ENCODE results near the gene CCDC188.

The CCDC188 gene

DNA sequence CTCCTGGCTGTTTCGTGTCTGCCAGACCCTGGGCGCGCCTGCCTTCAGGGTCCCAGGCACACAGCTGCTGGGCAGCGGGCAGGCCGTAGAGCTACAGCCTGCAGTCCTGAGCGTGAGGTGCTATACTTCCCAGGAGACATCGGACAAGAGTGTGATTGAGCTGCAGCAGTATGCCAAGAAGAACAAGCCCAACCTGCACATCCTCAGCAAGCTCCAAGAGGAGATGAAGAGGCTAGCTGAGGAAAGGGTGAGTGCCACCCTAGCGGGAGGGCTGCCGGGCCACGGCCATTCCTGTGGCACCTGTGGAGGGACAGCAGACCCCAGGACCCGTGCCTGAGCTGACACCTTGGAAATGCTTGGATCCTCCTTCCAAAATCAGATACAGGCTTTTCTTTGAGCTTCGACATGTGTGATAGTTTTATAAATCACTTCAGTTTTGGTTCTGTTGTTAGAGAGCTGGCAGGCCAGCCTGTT, 42.1 kb downstream of the CCDC188 start:
- DNase-seq (ENCODE audit: extremely low spot score), result no peak
- TF ChIP-seq, protein P1, sequence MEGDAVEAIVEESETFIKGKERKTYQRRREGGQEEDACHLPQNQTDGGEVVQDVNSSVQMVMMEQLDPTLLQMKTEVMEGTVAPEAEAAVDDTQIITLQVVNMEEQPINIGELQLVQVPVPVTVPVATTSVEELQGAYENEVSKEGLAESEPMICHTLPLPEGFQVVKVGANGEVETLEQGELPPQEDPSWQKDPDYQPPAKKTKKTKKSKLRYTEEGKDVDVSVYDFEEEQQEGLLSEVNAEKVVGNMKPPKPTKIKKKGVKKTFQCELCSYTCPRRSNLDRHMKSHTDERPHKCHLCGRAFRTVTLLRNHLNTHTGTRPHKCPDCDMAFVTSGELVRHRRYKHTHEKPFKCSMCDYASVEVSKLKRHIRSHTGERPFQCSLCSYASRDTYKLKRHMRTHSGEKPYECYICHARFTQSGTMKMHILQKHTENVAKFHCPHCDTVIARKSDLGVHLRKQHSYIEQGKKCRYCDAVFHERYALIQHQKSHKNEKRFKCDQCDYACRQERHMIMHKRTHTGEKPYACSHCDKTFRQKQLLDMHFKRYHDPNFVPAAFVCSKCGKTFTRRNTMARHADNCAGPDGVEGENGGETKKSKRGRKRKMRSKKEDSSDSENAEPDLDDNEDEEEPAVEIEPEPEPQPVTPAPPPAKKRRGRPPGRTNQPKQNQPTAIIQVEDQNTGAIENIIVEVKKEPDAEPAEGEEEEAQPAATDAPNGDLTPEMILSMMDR (IDR thresholded peaks at IDR 0.05; ENCODE audit: control extremely low read depth, extremely low read depth, low read depth, missing control alignments), result no peak
- ChIA-PET CTCF (interaction anchor here (0.8 to 1.1 kb wide), 2 partner anchors 8 to 21 kb away, joined by 3 read pairs; partner anchors contain the start of gene TRMT2A), POLR2A (interaction anchor here (0.5 kb wide), 1 partner anchor 30 kb away, joined by 5 read pairs; no protein-coding TSS in a partner anchor)

DNA sequence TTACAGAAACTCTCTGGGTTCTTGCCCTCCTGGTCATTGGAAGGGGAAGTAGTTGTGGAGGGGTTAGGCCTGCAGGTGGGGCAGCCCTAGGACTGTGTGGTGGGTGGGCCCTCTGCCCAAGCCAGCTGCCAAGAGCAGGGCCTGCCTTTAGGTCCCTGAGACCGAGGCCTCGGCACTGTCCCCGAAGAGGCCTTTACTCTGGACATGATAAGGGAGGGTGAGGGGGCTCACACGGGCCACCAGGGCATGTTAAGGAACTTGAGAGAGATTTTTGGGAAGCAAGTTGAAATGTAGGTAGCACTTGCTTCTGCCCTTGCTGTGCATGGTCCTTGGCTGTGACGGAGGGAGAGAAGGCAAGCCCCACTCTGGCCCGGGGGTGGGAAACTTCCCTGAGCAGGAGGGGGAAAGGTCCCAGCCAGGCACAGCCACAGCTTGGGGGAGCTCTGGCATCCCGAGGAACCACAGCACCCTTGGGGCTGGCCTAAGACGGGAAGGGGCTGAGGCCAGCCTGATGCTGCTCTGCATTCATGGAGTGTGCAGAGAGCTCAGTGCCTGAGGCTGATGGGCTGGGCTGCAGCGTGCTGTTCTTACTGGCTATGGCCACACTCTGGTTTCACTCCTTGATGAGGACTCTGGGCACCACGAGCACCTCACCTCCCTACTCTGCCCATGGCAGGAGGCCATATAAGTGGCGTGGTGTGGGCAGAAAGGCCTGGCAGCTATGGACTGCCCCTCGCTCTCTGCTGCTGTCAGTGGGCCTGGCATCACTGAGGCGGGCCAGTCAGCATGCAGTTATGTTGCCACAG, 42.7 kb downstream of the CCDC188 start:
- POLR2A ChIA-PET, result interaction anchor here (0.5 kb wide), 1 partner anchor 29 kb away, joined by 5 read pairs; no protein-coding TSS in a partner anchor
- no peak for DNase-seq (ENCODE audit: extremely low spot score)
- TF ChIP-seq, protein P1 (IDR thresholded peaks at IDR 0.05; ENCODE audit: control extremely low read depth, extremely low read depth, low read depth, missing control alignments), result no peak
- CTCF ChIA-PET, result interaction anchor here (0.8 to 1.1 kb wide), 2 partner anchors 9 to 21 kb away, joined by 3 read pairs; partner anchors contain the start of gene TRMT2A

DNA sequence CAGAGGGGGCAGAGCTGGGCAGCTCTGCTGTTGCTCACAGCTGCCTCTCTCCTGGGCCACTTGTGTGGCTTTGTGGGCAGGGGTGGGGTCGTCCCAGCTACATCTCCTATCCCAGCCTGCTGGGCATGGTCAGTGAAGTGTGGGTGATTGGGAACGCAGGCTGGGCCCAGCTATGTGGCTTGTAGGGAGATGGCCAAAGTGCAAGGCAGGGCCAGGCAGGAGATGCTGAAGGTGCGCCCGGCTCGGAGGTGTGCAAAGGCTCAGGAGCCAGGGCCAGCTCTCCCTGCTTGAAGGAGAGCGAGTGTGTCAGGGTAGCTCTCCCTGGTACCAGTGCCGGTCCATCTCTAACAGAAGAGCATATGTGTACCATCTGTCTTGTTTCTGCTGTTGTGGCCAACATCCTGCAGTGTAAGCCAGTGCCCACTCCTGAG, 43.4 kb downstream of the CCDC188 start:
- no peak for DNase-seq (ENCODE audit: extremely low spot score)
- TF ChIP-seq, protein P1 (IDR thresholded peaks at IDR 0.05; ENCODE audit: control extremely low read depth, extremely low read depth, low read depth, missing control alignments), result no peak
- CTCF ChIA-PET, result no interaction called here
- POLR2A ChIA-PET, result no interaction called here

DNA sequence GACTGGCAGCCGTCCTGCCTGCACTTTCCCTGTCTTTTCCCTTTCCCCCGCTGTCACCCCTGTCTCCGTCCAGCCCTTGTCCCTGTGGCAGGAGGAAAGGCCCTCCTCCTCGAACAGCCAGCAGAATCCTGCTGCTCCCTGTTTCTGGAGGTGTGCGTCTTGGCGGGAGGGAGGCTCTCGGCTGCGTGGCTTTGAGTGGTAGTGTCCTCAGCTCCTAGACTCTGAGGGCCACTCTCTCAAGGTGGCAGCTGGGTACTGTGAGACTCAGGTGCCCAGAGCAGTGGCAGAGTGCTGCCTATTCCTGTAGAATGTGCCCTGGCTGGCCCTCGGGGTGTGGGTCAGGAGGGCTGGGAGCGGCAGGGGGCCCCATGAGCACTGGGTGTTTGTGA, 44.0 kb downstream of the CCDC188 start:
- POLR2A ChIA-PET, result no interaction called here
- no peak for DNase-seq (ENCODE audit: extremely low spot score)
- TF ChIP-seq, protein P1 (IDR thresholded peaks at IDR 0.05; ENCODE audit: control extremely low read depth, extremely low read depth, low read depth, missing control alignments), result no peak
- CTCF ChIA-PET, result no interaction called here

DNA sequence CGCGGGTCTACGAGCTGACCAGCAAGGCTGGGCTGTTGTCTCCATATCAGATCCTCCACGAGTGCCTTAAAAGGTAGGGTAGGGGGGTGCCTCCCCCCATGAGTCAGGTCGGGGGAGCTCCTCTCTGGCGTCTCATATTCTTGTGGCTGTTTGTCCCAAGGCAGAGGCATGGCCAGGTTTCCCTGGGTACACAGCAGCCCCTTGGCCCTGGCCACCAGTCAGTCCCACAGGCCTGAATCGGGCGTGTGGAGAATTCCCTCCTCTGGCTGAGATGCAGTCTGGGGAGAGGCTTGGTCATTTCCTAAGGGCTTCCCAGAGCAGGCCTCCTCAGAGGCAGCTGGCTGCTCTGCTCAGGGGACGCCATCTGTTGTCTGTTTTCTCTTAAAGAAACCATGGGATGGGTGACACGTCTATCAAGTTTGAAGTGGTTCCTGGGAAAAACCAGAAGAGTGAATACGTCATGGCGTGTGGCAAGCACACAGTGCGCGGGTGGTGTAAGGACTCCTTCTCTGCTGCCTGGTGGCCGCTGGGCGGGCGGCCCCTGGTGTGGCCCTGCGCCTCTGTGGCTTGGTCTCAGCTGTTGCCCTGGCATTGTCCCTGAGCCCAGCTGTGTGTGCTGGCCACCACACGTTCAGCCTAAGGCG, 44.5 kb downstream of the CCDC188 start:
- CTCF ChIA-PET, result no interaction called here
- no peak for DNase-seq (ENCODE audit: extremely low spot score)
- POLR2A ChIA-PET, result no interaction called here
- TF ChIP-seq, protein P1 (IDR thresholded peaks at IDR 0.05; ENCODE audit: control extremely low read depth, extremely low read depth, low read depth, missing control alignments), result no peak

DNA sequence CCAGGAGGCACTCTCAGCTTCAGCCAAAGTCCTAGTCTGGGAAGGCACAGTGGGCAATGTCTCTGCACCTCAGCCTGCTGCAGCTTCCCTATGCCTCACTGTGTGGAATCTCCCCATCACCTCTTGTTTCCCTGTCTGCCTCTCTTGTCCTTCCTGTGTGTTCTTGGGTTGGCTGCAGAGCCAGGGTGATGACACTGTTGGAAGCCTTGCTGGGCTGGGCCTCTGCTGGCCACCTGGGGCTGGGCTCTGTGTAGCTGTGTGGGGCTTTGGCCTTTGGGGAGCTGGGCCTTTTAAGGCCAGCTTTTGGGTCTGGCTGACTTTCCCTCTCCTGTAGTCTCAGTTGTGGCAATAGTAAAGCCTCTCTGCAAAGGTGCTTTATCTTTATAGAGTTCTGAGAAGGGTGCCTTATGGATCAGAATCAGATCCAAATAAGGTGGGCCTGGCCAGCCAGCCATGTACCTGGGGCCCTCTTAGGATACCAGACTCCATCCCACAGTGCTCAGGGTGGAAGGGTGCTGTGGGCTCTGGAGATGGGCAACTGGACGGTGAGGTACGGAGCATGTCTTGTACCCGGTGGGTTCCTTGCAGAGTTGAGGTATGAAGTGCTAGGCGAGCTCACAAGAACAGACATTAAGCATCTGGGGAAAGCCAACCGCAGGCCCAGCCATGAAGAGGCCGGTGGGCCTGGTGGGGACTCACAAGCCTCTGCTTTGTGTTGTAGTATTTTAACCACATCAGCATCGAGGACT, 45.2 kb downstream of the CCDC188 start:
- TF ChIP-seq, protein P1 (IDR thresholded peaks at IDR 0.05; ENCODE audit: control extremely low read depth, extremely low read depth, low read depth, missing control alignments), result no peak
- ChIA-PET CTCF (no interaction called here), POLR2A (interaction anchor here (1.1 kb wide), 1 partner anchor 12 kb away, joined by 3 read pairs; the partner anchor contains the start of gene TRMT2A)
- no peak for DNase-seq (ENCODE audit: extremely low spot score)
